ENCODE results near the gene RBBP8NL. TPM values are rescaled to one million over a fixed set of nuclear protein-coding genes. Genes with fewer than 3 reads are reported as not detected.

Gene RBBP8NL
- total RNA-seq, 1 donor from 2014 or later: not detected

DNA sequence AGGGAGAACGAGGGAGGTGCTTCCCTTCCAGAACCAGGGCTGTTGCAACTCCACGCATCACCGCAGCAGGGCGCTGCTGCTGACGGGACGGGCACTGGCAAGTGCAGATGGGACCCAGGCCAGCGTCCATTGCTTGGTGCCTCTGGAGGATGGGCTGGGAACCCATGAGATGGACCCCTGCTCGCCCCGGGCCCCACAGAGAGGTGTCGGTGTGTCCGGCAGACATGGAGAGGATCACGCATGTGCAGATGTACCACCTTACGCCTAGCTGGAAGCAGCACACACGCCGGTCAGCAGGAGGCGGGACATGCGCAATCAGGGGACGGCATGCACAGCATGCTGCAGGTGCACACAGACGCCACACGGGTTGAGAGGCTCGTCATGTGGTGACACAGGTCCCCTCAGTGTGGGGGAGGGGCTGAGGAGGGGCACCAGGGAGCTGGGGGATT, 26.0 kb downstream of the RBBP8NL start:
- DNase-seq (ENCODE audit: low spot score) (no peak), ATAC-seq (no peak)
- intact Hi-C loops (cut with DNase I): no loop called here

DNA sequence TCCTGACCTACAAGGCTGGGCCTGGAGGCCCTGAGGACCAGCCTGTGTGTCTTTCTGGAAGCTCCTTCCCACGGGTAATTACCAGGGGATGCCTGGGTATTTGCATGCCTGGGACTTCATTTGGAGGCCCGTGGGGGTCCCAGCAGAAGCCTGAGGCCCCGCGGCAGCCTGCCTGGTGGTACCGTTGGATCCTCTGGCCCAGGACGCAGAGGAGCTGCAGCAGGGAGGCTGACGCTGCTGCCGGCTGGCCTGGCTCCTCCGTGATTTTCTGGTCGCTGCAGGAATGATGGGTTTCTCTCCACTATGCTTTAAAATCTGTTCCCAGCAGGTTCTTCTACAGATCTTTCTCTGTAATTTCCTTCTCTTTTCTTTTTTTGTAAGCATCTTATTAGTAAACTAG, 26.8 kb downstream of the RBBP8NL start:
- intact Hi-C loops (cut with DNase I): no loop called here

DNA sequence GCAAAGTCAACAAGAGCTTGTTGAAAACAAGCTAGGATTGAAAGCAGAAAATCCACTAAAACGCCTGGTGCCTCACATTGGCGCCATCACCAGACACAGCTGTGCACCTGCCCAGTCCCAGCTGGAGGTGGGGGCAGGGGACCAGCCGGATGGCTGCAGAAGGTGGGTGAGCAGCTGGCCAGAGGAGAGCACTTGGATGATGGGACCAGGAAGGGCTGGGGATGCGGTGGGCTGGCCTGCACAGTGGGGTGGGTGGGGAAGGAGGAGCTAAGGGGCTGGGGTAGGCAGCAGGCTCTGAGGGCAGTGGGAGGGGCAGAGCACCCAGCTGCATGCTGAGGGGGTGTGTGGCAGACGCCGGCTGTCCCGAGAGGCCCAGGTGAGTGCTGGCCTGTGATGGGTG, 27.3 kb downstream of the RBBP8NL start:
- intact Hi-C loops (cut with DNase I): no loop called here
- no peak for DNase-seq (ENCODE audit: low spot score)
- no peak for ATAC-seq

More for the DNA sequence above, 26.8 kb downstream of the RBBP8NL start:
- ATAC-seq (no peak), DNase-seq (ENCODE audit: low spot score) (no peak)

DNA sequence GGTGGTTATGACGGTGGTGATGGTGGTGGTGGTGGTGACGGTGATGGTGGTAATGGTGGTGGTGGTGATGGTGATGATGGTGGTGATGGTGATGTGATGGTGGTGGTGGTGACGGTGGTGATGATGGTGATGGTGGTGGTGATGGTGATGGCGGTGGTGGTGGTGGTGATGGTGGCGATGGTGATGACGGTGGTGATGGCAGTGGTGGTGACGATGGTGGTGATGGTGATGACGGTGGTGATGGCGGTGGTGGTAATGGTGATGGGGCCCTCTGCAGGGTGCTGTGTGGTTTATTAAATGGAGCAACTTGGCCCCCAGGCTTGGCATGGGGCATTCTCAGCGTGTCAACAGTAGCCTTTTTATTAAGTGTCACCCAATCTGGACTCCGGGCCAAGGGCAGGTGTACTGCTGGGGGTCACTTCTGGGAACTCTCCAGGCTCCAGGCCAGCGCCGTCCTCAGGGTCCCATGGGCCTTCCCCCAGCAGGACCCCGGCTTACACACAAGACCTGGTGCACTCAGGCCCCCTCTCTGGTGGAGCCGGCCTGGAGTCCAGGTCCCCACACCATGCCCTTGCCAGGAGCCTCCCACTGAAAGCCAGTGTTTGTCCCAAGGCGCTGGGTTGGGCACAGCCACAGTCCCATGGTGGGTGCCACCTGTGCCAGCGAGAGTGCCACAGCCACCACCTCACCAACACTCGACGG, 29.1 kb downstream of the RBBP8NL start:
- DNase-seq (ENCODE audit: low spot score) (no peak), ATAC-seq (no peak)
- intact Hi-C loops (cut with DNase I): no loop called here

DNA sequence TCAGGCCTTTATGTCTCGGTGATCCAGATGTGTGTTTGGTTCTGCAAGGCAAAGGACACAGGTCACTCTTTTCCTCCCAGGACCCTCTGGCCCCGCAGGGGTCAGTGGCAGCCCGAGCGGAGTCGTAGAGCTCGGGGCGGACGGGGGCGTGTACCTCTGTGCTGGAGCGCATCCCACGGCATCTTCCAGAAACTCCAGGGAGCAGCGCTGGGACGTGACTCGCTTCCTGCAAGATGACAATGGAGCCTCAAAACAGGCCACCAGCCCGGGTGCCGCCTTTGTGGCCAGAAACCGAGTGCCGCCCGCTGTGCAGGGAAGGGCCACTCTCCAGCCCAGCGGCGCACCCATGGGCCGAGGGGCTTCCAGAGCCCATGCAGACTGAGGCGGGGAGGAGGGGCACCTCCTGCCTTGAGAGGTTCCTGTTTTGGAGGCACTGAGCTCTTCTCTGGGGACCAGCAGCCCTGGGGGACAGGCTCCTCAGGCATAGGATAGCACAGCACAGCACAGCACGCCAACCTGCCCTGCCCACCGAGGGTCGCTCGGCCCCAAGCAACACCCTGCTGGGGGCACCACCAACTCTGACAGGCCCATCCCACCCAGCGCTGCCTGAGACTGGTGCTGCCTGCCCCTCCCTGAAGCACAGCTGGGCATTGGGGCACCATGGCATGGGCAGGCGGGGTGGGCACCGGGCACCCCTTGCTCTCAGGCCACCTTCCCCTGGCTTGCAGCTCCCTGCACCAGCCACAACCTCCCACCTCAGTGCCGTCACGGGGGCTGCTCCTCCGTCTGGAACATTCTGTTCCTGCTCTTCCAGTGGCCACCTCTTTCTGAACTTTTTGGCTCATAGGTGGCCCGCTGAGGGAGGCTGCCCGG, 30.7 kb downstream of the RBBP8NL start:
- ATAC-seq: no peak
- intact Hi-C loops (cut with DNase I): no loop called here
- DNase-seq (ENCODE audit: low spot score): no peak

DNA sequence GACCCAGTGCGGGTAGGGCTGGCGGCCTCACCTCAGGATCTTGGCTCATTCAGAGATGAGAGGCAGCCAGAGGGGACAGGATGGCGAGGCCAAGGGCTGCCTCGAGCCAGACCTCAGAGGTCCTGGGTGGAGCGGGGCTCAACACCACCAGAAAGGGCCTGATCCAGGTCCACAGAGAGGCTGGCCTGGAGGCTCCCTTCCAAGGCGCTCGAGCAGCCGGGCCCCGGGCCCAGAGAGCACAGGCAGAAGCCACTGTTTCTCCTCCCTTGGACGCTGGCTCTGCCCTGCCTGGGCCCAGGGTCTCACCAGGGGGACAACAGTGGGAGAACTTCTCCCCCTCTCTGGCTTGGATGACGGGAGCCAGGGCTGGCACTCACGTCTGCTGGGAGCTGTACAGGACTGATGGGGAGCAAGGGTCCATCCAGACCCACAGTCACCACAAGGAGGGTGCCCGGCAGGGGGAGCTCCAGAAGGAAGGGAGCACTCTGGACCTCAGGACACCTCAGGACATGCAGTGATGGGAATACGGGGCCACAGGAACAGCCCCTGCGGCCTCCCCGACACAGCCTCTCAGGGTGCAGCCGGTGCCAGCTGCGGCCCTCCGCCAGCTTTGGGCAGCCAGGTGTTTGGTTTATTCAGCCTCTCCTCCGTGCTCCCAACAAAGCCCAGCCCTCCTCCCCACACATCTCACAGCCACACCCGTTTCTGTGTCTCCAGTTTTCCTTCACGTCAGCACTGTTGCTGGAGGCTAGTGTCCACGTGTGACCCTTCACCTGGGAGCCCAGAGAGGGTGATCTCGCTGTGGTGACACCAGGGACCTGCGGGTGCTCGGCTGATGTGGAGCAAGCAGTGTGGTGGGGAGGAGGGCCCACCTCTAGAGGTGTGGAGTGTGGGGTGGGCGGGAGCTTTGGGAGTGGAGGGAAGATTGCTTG, 31.8 kb downstream of the RBBP8NL start:
- DNase-seq (ENCODE audit: low spot score) (no peak), ATAC-seq (no peak)
- intact Hi-C loops (cut with DNase I): no loop called here

DNA sequence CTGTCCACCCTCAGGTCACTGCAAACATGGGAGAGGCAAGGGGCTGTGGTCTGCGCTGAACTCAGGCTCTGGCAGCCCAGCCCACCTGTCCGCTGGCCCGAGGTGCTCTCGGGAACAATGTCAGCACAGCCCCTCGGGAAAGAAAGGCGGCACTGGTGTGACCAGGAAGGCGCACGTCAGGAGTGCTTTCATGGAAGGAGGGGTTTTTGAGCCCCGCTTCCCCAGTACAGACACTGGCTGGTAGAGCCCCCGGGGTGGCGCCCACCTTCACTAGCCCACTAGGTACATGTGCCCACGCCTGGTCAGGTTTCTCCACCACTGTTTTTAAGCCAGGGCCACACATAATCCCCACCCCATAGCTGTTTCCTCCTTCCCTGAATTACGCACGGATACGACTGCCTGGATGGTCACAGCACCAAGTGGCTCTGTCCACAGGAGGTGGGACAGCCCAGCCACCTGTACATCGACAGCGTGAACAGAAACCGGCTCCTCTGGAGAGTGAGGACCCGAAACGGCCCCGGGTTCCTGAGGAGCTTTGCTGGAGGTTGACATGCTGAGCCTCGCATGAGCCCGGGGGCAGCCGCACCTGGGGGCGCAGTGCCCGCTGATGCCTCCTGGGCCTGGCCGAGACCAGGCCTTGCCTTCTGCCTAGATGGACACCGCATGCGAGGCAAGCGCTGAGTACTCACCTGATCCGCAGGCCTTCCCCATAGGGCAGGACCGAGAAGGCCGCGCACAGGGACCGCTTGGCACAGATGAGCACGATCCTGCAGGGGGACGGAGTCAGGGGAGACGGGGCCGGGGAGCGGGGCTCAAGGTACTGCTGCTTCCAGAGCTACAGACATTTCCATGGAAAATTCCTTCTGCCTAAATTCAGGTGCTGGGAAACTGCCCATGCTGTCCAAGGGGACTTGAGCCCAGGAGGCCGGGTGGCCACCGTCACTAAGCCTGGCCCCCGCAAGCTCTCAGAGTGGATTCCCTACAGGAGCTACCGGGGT, 32.8 kb downstream of the RBBP8NL start:
- DNase-seq (ENCODE audit: low spot score): no peak
- intact Hi-C loops (cut with DNase I): no loop called here

DNA sequence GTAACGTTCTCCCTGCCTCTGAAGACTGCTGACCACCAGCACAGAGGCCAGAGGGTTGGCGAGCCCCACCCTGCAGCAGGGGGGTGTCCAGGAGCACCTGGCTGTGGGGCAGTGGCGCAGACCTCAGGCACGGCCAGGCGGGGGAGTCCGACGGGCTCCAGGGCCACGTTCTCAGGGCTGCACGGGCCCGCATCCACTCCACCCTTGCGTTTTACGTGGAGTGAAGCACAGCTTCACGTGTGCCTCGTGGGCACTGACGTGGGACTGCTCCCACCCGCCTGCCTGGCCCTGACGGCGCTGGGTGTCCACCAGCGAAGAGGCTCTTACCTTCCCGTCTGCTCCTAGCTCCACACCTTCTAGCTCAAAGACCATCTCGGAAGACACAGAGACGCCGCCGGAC, 33.5 kb downstream of the RBBP8NL start:
- no peak for DNase-seq (ENCODE audit: low spot score)
- intact Hi-C loops (cut with DNase I): no loop called here
- no peak for ATAC-seq

More for the DNA sequence above, 32.8 kb downstream of the RBBP8NL start:
- ATAC-seq: no peak

DNA sequence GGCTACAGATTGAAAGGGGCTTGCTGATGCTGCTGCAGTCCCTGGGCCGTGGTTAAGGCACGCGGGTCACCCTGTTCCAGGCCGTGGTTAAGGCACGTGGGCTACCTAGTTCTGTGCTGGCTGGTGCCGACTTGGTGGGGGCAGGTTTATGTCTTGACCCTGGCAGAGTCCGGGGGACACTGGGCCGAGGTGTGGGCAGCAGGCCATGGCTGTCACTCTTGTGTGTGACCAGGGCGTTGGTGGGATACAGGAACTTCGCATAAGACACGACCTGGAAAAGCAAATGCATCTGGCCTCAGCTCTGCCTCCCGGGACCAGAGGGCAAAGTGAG, 34.0 kb downstream of the RBBP8NL start:
- intact Hi-C loops (cut with DNase I): no loop called here
- DNase-seq (ENCODE audit: low spot score): no peak
- ATAC-seq: no peak

DNA sequence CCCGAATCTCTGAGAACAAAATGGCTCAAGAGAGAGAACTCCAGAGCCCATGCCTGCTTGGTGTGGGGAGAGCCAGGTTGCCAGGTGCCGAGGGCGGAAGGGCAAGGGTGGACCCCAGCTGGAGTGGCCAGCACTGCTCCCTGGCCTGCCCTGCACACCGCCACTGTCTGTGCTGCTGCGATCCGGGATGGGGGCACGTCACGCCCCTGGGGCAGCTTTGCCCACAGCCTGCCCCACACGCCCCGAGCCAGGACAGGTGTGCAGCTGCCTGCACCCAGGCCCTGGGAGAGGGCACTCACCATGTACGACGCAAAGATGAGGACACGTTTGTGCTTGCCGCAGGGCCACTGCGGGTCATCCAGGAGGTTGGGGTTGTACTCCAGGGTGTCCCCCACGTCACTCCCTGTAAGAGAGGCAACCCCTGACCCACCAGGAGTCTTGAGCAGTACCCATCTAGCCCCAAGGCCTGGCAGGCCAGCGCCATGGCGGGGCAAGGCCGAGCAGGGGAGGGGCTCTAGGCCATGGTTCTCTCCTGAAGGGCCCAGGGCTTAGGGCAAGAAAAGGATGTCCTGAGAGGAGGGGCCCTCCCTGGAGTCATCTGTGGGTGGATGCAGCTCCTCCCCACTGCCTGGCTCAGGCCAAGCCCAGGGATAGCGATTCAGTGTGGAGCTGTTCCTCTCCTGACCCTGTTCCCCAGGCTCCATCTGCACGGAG, 34.6 kb downstream of the RBBP8NL start:
- intact Hi-C loops (cut with DNase I): no loop called here
- ATAC-seq (no peak), DNase-seq (ENCODE audit: low spot score) (no peak)

DNA sequence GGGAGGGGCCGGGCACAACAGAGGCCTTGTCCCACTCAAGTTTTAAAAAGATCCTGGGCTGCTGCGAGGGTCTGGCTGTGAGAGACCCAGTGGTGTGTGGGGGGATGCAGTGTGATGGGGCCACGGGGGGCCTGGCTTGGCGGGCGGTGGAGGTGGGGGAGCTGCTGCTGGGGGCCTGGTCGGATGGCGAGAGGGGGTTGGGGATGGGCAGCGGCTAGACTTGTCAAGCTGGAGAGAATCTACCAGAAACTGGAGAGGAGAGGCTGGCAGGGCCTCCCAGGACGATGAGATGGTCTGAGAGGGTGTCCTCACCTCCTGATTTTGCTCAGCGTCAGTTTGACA, 35.3 kb downstream of the RBBP8NL start:
- intact Hi-C loops (cut with DNase I): no loop called here
- DNase-seq (ENCODE audit: low spot score): no peak
- no peak for ATAC-seq

DNA sequence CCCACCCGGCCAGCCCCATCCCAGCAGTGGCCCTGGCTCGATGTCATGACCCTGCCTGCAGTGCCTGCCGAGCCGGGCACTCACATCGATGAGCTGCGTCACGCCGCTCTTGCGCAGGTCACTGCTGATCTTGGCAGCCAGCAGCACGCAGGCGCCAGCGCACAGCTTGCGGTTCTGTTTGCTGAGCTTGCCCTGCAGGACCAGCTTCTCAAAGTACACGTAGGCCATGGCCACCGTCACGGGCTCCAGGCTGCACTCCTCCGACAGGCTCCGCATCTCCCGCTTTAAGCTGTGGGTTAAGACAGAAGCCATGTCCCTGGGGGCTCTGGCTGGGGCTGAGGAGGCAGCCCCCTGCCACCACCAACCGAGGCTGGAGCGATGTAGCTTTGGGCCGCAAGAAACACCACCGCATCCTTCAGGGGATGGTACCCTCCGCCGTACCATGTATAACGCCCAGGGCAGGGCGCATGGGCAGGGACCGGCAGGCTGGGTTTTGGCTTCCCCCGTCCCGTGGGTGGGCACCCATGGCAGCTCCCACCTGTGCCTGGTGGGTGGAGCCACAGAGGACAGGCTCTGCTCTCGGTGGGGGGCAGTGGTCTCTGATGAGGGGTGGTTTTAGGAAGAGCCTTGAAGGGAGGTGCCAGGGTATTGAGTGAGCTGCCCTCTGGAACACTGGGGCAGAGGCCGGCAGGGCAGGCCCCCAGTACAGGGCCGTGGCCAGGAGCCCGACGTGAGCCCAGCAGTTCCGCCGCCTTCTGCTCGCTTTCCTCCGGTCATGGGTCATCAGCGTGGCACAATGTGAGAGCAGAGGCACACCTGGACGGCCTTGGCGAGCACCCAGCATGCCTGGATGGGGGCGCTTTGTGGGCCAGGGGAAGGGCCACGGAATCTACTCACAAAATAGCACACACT, 35.9 kb downstream of the RBBP8NL start:
- DNase-seq (ENCODE audit: low spot score) (no peak), ATAC-seq (no peak)
- intact Hi-C loops (cut with DNase I): no loop called here

DNA sequence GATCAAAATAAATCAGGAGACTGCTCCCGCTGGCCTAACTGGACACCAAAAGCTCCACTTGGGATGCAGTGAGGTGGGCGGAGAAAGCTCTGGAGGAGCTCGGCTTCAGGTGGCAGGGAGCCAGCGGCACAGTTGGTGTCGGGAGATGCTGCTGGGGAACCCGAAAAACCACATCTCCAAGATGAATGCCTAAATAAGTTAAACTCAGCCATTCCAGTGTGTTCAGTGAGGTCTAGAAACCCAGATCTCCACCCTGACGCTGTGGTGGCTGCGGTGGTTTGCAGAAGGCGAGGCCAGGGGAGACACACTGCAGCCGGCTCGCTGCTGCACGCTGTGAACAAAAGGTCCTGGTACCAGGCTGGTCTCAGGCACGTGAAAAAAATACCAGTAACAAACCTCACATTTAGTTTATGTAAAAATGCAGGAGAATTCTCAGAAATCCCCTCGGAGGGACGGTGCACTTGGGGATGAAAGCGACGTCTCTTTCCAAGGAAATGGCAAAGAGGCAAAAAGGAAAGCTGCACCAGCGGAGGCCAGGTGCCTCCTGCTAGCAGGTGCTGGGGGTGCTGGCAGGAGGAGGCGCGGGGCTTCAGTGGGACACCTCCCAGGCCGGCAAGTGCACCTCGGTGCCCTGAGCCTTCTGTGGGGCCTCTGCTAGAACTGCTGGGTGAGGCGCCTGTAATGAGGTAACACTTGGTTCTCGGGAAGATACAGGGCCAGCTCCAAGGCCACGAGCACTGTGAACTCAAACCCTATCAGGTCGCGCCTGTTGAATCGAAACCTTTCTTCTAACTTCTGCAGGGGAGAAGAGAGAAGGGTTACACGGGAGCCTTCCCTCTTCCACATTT, 36.8 kb downstream of the RBBP8NL start:
- DNase-seq (ENCODE audit: low spot score) (no peak), ATAC-seq (no peak)
- intact Hi-C loops (cut with DNase I): no loop called here

DNA sequence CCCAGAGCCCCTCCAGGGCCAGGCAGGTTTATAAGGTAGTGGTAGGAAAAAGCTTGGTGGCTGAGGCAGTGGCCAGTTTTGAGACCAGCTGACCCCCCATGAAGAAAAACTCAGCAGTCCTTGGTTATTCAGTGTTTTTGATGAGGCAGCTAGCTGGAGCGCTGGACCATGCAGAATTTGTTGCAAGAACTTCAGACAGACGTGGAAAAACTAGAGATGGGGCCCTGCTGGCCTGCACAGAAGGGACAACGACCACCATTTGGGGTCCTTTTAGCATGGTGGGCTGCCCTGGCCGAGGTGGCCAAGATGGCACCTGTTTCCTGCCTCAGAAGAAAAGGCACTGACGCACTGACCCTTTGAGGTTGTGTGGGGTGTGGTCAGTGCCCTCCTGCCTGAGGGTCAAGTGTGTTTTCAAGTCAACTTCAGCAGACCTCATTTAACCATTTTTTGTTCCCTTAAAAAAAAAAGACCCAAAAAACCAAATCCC, 37.7 kb downstream of the RBBP8NL start:
- DNase-seq (ENCODE audit: low spot score) (no peak), ATAC-seq (no peak)
- intact Hi-C loops (cut with DNase I): no loop called here

DNA sequence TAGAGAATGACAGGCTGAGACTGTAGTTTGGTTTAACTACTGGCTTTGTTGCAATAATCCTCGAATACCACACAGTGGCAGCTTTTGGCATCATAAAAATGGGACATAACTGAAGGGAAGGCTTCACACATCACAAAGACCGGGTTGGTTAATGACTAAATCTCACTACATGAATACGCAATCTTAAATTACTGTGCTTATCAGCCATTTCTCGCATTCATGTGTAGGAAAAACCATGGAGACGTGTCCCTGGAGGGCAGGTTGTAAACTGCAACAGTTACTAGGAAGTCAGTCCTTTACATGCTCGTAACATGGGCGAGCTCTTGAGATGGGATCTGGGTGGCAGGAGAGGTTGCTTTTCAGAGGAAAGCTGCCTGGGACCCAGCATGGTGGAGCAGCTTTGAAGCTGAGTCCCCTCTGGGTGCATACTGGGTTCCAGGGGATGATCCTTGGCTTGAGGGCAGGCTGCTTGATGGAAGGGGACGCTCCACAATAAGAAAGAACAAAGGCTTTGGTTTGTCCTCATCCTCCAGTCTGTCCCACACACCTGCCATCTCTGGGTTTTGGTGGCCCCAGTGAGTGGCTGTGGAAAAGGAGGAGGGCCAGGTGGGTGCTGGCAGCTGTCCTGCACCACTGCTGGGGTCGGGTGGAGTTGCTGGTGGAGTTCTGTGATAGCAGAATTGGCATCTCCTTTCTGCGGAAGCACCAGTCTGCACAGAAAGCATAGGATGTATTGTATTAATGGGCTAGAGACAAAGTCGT, 38.3 kb downstream of the RBBP8NL start:
- no peak for DNase-seq (ENCODE audit: low spot score)
- ATAC-seq: no peak
- intact Hi-C loops (cut with DNase I): no loop called here

Measured in sciatic nerve (tissue), 2 donors.